GM04504 (cell line): Measurements from ENCODE around the gene TXNRD2.

ENCODE experiments used
- DNase-seq: peaks from one replicate; pipeline ENCODE4 v3.0.0-alpha.2; 2012; ENCODE audit warnings: low read depth

The TXNRD2 gene

GRCh38 chr22:19862619-19863246 lies 78.9 kb downstream of the TXNRD2 start:
- DNase-seq = no peak

- DNase-seq = no peak
Measured at GRCh38 chr22:19859861-19860510, 81.6 kb downstream of the TXNRD2 start.

- DNase-seq = no peak
Measured at GRCh38 chr22:19857382-19857781, 84.2 kb downstream of the TXNRD2 start.

- DNase-seq = peak; percentile 37
Measured at GRCh38 chr22:19855504-19856409, 85.9 kb downstream of the TXNRD2 start.

- peak; percentile 91 for DNase-seq
Measured at GRCh38 chr22:19854778-19855503, 86.7 kb downstream of the TXNRD2 start, which contains the start of the genes GNB1L and RTL10. Gene GNB1L (minus strand): TSS chr22:19854874. CDS start chr22:19821355, 33,519 bp downstream. Gene RTL10 (minus strand): TSS chr22:19854874. CDS start chr22:19852261, 2,613 bp downstream.

- no peak for DNase-seq
Measured at GRCh38 chr22:19853879-19854777, 87.5 kb downstream of the TXNRD2 start.

GRCh38 chr22:19853058-19853878 lies 88.3 kb downstream of the TXNRD2 start:
- no peak for DNase-seq

GRCh38 chr22:19852177-19852781 lies 89.3 kb downstream of the TXNRD2 start:
- no peak for DNase-seq

GRCh38 chr22:19851291-19852176 lies 90.1 kb downstream of the TXNRD2 start:
- no peak for DNase-seq

- DNase-seq = no peak
Measured at GRCh38 chr22:19850763-19851109, 90.9 kb downstream of the TXNRD2 start.

- no peak for DNase-seq
Measured at GRCh38 chr22:19849835-19850762, 91.5 kb downstream of the TXNRD2 start.

GRCh38 chr22:19848298-19849224 lies 93.1 kb downstream of the TXNRD2 start:
- DNase-seq = no peak

GRCh38 chr22:19847345-19847632 lies 94.3 kb downstream of the TXNRD2 start:
- no peak for DNase-seq

- DNase-seq = no peak
Measured at GRCh38 chr22:19846620-19847344, 94.8 kb downstream of the TXNRD2 start.

GRCh38 chr22:19845054-19845722 lies 96.4 kb downstream of the TXNRD2 start:
- DNase-seq = no peak
